Right hindlimb (tissue), 1 donor: ENCODE data around the gene FASTK.
A peak's percentile ranks its signal among the peaks of the same experiment; 100 is the strongest.
"Not testable (repeated sequence)": the region's sequence is repeated elsewhere in the genome, so short reads cannot be mapped to it uniquely, and the experiment has no call there.

Source experiments
- DNase-seq: peaks from one replicate; pipeline ENCODE4 v3.0.0-alpha.2; 2018

FASTK gene

DNA sequence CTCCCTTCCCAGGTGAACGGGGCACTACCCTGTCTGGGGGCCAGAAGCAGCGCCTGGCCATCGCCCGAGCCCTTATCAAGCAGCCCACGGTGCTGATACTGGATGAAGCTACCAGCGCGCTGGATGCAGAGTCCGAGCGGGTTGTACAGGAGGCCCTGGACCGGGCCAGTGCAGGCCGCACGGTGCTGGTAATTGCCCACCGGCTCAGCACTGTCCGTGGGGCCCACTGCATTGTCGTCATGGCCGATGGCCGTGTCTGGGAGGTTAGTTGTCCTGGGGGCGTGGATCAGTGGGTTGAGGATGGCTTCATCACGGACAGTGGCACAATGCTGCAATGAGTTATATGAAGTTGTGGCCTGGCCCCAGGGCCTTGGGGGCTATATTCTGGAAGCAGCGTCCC, 36.6 kb downstream of the FASTK start:
- no peak for DNase-seq

DNA sequence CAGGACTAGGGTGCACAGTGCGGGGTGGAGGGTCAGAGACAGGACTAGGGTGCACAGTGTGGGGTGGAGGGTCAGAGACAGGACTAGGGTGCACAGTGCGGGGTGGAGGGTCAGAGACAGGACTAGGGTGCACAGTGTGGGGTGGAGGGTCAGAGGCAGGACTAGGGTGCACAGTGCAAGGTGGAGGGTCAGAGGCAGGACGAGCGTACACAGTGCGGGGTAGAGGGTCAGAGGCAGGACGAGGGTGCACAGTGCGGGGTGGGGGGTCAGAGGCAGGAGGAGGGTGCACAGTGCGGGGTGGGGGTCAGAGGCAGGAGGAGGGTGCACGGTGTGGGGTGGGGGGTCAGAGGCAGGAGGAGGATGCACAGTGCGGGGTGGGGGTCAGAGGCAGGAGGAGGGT, 37.2 kb downstream of the FASTK start:
- DNase-seq: not testable (repeated sequence)

- no peak for DNase-seq
Observed at GRCh38 chr7:151040616-151041375, 39.8 kb downstream of the FASTK start.

DNA sequence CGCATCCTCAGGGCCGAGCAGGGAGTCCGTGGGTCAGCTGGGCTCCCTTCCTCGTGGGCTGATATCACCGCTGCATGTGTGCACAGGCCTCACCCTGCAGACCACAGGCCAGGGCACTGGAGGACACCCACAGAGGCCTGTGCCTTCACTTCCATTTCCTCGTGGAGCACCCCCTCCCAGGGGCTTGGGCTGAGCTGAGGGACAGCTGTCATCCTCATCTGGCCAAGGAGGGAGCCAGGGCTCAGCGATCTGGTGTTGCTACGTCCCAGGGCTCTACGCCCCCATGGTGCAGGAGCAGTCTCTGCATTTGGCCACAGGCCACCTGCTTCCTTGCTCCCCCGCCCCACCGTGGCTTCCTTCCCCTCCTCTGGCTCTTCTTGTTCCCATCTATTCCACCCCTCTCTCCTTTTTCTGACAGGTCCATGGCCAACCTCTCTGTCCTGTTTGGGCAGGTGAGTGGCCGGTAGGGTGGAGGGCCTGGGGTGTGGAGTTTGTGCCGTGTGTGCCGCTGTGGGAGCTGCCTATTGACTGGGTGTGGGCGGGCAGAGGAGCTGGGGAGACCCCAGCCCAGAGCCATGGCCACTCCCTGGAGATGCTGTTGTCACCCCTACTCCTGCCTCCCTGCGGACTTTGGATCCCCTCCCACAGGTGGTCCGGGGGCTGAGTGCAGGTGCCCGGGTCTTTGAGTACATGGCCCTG, 40.6 kb downstream of the FASTK start:
- DNase-seq: no peak

GRCh38 chr7:151038951-151039849, 41.4 kb downstream of the FASTK start:
- DNase-seq: no peak

DNA sequence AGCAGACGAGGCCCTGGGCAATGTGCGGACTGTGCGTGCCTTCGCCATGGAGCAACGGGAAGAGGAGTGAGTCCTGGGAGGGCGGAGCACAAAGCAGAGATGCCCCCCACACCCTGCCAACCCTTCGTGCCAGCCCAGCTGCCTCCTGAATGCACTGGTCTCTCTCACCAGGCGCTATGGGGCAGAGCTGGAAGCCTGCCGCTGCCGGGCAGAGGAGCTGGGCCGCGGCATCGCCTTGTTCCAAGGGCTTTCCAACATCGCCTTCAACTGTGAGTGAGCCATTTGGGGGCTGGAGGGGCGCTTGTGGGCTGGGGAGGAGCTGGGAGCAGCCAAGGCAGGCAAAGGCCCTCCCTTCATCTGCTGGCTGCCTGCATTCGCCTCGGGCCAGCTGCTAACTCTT, 44.7 kb downstream of the FASTK start:
- DNase-seq: no peak

DNA sequence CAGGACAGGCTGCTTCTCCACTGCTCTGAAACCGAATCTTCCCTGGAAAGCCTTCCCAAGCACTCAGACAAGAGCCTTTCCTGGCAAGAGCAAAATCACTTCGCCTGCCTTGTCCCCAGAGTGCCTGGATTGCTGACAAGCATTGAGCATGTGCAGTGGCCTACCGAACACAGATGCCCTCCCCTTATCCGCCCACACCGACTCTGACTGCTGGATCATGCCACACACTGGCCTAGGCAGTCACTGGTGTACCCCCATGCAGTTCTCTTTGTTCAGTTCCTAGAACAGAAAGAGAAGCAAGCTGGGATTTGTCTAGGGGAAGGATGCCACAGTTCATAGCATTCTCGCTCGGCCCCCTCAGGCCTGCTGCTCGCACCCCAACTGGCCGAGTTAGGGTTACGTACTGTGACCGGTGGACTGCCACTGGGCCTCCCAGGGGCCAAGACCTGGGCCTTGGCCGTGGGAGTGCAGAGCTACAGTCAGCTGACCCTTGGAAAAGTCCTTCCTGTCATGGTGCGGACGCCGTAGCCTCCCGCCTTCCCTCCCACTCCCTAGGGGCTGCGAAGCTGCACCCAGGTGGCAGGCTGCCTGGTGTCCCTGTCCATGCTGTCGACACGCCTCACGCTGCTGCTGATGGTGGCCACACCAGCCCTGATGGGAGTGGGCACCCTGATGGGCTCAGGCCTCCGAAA, 45.4 kb downstream of the FASTK start:
- no peak for DNase-seq

DNA sequence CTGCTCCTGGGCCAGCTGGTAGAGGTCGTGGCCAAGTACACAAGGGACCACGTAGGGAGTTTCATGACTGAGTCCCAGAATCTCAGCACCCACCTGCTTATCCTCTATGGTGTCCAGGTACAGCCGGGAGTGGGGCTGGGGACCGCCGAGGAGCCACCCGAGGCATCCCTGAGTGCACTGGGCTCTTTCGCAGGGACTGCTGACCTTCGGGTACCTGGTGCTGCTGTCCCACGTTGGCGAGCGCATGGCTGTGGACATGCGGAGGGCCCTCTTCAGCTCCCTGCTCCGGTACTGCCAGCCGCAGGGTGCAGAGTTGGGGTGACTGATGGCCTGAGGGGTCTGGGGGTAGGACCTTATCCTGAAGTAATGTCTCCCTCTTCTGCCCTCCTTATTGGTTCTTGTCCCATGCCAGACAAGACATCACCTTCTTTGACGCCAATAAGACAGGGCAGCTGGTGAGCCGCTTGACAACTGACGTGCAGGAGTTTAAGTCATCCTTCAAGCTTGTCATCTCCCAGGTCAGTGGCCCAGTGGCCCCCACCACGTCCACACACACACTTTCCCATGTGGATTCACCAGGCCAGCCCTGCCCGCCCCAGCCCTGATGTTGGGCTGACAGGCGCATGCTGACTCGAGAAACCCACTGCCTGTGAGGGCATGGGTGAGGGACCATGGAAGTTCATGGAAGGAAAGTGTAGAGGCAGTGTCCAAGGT, 46.1 kb downstream of the FASTK start:
- DNase-seq: no peak

DNA sequence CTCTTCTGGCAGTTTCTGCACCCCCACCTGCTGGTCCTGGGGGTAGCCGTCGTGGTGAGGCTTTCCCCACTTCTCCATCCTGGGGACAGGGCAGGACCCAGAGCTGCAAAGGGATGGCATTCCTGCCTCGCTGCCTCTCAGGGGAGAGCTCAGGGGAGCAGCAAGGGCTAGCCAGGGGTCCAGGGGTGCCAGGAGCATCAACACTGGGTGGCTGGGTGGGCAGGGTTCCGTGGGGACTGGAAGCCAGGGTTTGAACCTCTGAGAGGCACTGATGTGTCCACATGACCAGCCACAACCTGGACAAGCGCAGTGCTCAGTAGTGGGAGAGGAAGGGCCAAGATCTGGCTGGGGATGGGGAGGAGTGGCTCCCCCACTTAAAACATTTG, 46.8 kb downstream of the FASTK start:
- DNase-seq: no peak

GRCh38 chr7:151032936-151033863, 47.4 kb downstream of the FASTK start:
- DNase-seq: no peak

GRCh38 chr7:151031011-151031410, 49.6 kb downstream of the FASTK start:
- DNase-seq: no peak

- DNase-seq: no peak
Observed at GRCh38 chr7:151028948-151029501, 51.6 kb downstream of the FASTK start.

DNA sequence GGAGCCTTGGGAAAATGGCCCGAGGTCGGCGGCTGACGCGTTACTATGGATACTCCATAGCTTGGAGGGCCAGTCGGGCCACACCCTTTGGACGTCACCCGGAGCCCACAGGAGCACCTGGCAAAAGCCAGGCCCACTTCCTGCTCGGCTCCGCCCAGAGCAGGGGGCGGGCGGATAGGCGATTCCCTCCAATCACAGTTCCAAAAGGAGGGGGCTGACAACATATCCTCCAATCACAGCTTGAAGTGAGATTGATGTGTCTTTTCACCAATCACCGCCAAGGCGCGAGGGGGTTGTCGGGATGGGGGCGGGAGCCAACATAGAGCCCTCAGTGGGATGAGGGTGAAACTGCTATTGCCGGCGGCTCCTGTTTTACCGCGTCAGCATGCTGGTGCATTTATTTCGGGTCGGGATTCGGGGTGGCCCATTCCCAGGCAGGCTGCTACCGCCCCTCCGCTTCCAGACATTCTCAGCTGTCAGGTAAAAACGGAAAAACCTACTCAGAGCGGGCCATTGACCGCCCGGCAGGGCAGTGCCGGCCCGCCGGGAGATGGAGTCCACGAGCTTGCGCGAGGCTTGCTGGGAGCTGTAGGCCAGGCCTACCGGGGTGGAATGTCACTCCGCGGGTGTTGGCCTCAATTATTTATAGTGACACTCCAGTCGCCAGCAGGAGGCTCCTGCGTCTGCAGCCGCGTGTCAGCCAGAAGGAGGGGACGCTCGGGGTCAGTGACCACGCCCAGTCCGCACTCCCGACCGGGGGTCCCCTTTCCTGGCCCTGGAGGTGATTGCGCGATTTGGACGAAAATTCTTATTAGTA, 52.3 kb downstream of the FASTK start, which contains the start of gene ABCB8:
TSS of gene ABCB8 (plus strand) at position 320 of the 817 bp plus-strand sequence. CDS start at position 386, 66 bp downstream.
- peak; percentile 99 for DNase-seq

DNA sequence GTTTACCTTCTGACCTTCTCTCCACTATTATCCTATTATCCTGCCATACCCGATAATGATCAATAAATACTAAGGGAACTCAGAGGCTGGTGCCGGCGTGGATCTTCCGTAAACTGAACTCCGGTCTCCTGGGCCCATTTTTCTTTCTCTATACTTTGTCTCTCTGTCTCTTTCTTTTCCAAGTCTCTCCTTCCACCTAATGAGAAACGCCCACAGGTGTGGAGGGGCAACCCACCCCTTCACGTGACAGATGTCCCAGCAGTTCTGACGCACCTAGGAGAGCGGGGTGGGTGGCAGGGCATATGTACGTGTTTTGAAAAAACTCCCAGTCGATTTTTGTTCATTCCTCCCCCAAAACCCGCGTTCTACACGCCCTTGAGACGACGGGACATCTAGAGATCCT, 52.9 kb downstream of the FASTK start:
- DNase-seq: not testable (repeated sequence)

GRCh38 chr7:151026771-151027727, 53.6 kb downstream of the FASTK start:
- DNase-seq: not testable (repeated sequence)
